ENCODE data around the gene GRM8.

DNA sequence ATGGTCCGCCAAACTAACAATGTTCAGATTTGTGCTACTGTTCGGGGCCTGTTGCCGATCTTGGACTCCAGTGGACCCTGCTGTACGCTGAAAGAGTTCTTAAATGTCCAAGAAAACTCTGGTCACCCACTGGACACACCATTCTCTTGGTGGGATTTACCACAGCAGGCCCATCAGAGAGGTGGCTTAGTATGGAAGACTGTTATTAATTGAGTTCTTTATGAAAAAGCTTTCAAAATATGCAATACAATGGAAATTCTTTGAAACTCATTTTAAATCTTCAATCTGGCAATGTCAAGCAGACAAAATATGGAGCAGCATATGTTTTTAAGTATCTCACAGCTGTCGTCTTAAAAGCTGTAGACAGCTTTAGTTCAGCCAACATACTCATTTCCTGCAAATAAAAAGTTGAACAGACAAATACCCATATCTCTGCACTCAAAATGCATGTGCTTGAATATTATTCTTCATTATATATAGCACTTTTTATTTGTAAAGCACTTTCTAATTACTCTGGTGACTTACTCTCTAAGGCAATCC, 37.4 kb upstream of the GRM8 start:
- no peak for TF ChIP-seq POLR2AphosphoS2 (conservative IDR thresholded peaks at IDR 0.05; ENCODE audit: low read length)
- TF ChIP-seq, protein P1, sequence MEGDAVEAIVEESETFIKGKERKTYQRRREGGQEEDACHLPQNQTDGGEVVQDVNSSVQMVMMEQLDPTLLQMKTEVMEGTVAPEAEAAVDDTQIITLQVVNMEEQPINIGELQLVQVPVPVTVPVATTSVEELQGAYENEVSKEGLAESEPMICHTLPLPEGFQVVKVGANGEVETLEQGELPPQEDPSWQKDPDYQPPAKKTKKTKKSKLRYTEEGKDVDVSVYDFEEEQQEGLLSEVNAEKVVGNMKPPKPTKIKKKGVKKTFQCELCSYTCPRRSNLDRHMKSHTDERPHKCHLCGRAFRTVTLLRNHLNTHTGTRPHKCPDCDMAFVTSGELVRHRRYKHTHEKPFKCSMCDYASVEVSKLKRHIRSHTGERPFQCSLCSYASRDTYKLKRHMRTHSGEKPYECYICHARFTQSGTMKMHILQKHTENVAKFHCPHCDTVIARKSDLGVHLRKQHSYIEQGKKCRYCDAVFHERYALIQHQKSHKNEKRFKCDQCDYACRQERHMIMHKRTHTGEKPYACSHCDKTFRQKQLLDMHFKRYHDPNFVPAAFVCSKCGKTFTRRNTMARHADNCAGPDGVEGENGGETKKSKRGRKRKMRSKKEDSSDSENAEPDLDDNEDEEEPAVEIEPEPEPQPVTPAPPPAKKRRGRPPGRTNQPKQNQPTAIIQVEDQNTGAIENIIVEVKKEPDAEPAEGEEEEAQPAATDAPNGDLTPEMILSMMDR (IDR thresholded peaks at IDR 0.05) = no peak
- TF ChIP-seq, protein P2, sequence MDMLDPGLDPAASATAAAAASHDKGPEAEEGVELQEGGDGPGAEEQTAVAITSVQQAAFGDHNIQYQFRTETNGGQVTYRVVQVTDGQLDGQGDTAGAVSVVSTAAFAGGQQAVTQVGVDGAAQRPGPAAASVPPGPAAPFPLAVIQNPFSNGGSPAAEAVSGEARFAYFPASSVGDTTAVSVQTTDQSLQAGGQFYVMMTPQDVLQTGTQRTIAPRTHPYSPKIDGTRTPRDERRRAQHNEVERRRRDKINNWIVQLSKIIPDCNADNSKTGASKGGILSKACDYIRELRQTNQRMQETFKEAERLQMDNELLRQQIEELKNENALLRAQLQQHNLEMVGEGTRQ (IDR thresholded peaks at IDR 0.05) = no peak
- TF ChIP-seq POLR2A (IDR thresholded peaks at IDR 0.05; ENCODE audit: low read length) = no peak
- TF ChIP-seq KDM1A (IDR thresholded peaks at IDR 0.05; ENCODE audit: low read depth) = no peak
- TF ChIP-seq, protein P3, sequence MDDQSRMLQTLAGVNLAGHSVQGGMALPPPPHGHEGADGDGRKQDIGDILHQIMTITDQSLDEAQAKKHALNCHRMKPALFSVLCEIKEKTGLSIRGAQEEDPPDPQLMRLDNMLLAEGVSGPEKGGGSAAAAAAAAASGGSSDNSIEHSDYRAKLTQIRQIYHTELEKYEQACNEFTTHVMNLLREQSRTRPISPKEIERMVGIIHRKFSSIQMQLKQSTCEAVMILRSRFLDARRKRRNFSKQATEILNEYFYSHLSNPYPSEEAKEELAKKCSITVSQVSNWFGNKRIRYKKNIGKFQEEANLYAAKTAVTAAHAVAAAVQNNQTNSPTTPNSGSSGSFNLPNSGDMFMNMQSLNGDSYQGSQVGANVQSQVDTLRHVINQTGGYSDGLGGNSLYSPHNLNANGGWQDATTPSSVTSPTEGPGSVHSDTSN (IDR thresholded peaks at IDR 0.05) = no peak
- TF ChIP-seq PHF8 (IDR thresholded peaks at IDR 0.05; ENCODE audit: borderline replicate concordance, low read depth) = no peak
- no peak for TF ChIP-seq JUNB (IDR thresholded peaks at IDR 0.05)
- TF ChIP-seq NPAS2 (CRISPR knock-in tag; IDR thresholded peaks at IDR 0.05; ENCODE audit: borderline replicate concordance) = no peak
- TF ChIP-seq CEBPB (IDR thresholded peaks at IDR 0.05) = no peak
- TF ChIP-seq ZNF302 (CRISPR knock-in tag; IDR thresholded peaks at IDR 0.05) = no peak
- no peak for TF ChIP-seq EP300 (IDR thresholded peaks at IDR 0.05)
